Natural killer cell (primary cell): ENCODE results near the gene ANXA3. TPM values are rescaled to one million over a fixed set of nuclear protein-coding genes. Genes with fewer than 3 reads are reported as not detected.

Experiments
- ATAC-seq, 3 donors: fragments of 150-1000 bp in 2 of 3; fragments of 200-7000 bp in 1 of 3; cut with Tn5 transposase; 1 replicate in 1 of 3; 2 replicates in 2 of 3; pipeline ENCODE4 v1.10.0; 2021; ENCODE audit warnings: mild to moderate bottlenecking in 2 of 3, moderate library complexity in 2 of 3
- DNase-seq, 2 donors: peaks; one replicate each; pipeline versions ENCODE4 v3.0.0 to v3.0.0-alpha.2; 2013 to 2021; ENCODE audit warnings: mixed read lengths in 1 of 2
- H3K27ac ChIP-seq: one replicate; pipeline ENCODE4 v1.5.1; 2013; ENCODE audit warnings: mild to moderate bottlenecking, low read length
- H3K27me3 ChIP-seq: one replicate; pipeline ENCODE4 v1.6.1; 2013; ENCODE audit warnings: low read length; ENCODE audit not compliant: control insufficient read depth, insufficient read depth
- H3K36me3 ChIP-seq: one replicate; pipeline ENCODE4 v1.6.1; 2013; ENCODE audit warnings: low read length; ENCODE audit not compliant: control insufficient read depth, insufficient read depth
- H3K4me1 ChIP-seq: one replicate; pipeline ENCODE4 v1.6.1; 2013; ENCODE audit warnings: low read length; ENCODE audit not compliant: control insufficient read depth, insufficient read depth
- H3K4me3 ChIP-seq: one replicate; pipeline ENCODE4 v1.5.1; 2013; ENCODE audit warnings: low read length
- H3K9me3 ChIP-seq: one replicate; pipeline ENCODE4 v1.6.1; 2013; ENCODE audit warnings: low read length; ENCODE audit not compliant: control insufficient read depth, insufficient read depth
- H3K27ac Mint-ChIP-seq, 2 donors: one replicate each; pipeline ENCODE4 v1.8.0; 2022; ENCODE audit warnings: mild to moderate bottlenecking in 2 of 2, mixed read lengths in 2 of 2, moderate library complexity in 1 of 2
- H3K27me3 Mint-ChIP-seq, 2 donors: one replicate each; pipeline ENCODE4 v1.8.0; 2022; ENCODE audit warnings: low read depth in 2 of 2, mixed read lengths in 2 of 2
- H3K36me3 Mint-ChIP-seq: one replicate; pipeline ENCODE4 v1.8.0; 2022; ENCODE audit warnings: mixed read lengths
- H3K4me1 Mint-ChIP-seq, 2 donors: one replicate each; pipeline ENCODE4 v1.8.0; 2022; ENCODE audit warnings: mixed read lengths in 2 of 2
- H3K4me3 Mint-ChIP-seq: one replicate; pipeline ENCODE4 v1.8.0; 2022; ENCODE audit warnings: mild to moderate bottlenecking, moderate library complexity, mixed read lengths
- H3K9me3 Mint-ChIP-seq, 2 donors: one replicate each; pipeline ENCODE4 v1.8.0; 2022; ENCODE audit warnings: mixed read lengths in 2 of 2
- WGBS: methylation state at CpG from one replicate; pipeline ENCODE4 v1.1.7; 2013; ENCODE audit warnings: missing lambda C conversion rate; ENCODE audit not compliant: insufficient coverage; 5-methylcytosine and 5-hydroxymethylcytosine counted together
- intact Hi-C: fragments of 100-400 bp; cut with micrococcal nuclease; formaldehyde crosslinking; loops from one replicate; pipeline ENCODE4 v1.14.2; 2022
- total RNA-seq, 4 donors: library from RNA; stranded (reverse); fragments of 120-200 nt in 1 of 4; gene quantifications; one replicate each; pipeline versions ENCODE4 v1.2.3 to v1.2.4, GENCODE V29; 2013 to 2022
- TF ChIP-seq, protein P1 (sequence below): fragments of 200-600 bp; IDR thresholded peaks from one replicate; pipeline ENCODE4 v1.8.0; 2022; ENCODE audit warnings: antibody characterized with exemption

The ANXA3 gene
- total RNA-seq, 3 donors from 2014 or later (not counting 1 experiment from before 2014, with no cell fraction given): 1.1 to 1.2 TPM; not detected in 1

DNA sequence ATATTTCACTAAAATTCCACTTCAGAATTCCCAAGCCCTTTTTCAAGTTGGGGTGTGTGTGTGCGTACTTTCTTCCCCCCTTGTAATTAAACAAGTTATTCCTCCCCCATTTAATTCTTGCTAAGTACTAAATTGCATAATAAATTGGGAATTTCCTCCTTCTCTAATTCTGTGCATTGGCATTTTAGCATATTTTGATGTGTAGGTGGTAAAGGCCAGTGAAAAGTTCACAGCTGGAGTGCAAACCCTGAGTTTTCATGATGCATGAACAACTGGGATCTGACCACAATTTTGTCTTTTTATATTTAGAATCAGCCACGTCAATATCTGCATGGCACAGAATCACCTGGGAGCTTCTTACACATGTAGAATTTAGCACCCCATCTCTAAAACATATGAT, 18.5 kb downstream of the ANXA3 start:
- Mint-ChIP-seq H3K27ac (no peak overlapping the region), H3K9me3 (no peaks in the 10 kb centered on the region), H3K4me3 (no peak overlapping the region), H3K36me3 (no peaks in the 10 kb centered on the region), H3K27me3 (peaks cover 0 to 3% of the 10 kb centered on the region in 2 donors), H3K4me1 (no peaks in the 10 kb centered on the region)
- no peak for DNase-seq
- Histone ChIP-seq H3K27ac (no peak overlapping the region), H3K4me3 (no peak overlapping the region), H3K27me3 (no peaks in the 10 kb centered on the region), H3K36me3 (no peaks in the 10 kb centered on the region), H3K9me3 (no peaks in the 10 kb centered on the region), H3K4me1 (no peaks in the 10 kb centered on the region)
- TF ChIP-seq, protein P1, sequence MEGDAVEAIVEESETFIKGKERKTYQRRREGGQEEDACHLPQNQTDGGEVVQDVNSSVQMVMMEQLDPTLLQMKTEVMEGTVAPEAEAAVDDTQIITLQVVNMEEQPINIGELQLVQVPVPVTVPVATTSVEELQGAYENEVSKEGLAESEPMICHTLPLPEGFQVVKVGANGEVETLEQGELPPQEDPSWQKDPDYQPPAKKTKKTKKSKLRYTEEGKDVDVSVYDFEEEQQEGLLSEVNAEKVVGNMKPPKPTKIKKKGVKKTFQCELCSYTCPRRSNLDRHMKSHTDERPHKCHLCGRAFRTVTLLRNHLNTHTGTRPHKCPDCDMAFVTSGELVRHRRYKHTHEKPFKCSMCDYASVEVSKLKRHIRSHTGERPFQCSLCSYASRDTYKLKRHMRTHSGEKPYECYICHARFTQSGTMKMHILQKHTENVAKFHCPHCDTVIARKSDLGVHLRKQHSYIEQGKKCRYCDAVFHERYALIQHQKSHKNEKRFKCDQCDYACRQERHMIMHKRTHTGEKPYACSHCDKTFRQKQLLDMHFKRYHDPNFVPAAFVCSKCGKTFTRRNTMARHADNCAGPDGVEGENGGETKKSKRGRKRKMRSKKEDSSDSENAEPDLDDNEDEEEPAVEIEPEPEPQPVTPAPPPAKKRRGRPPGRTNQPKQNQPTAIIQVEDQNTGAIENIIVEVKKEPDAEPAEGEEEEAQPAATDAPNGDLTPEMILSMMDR: no peak
- intact Hi-C loops: no loop called here
- WGBS: 17% methylated on average over 1 of the region's 2 CpGs
- ATAC-seq: no peak

DNA sequence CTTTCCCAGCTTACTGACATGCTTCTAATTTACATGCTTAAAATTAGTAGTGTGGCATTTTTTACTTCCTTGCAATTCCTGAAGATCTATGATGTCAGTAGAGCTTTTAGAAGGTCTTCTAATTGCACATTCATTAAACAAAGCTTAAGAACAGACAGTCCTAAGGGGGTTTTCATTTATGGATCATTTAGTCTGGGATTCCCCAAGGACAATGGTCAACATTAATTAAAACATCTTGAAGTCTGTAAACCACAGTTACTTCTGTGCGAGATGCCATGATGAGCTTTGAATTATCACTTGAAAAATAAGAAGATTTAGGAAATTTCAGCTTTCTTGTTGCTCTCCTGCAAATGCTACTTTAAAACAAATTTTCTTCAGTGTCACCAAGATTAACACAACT, 20.2 kb downstream of the ANXA3 start:
- Histone ChIP-seq H3K27me3 (no peaks in the 10 kb centered on the region), H3K4me3 (no peak overlapping the region), H3K27ac (no peak overlapping the region), H3K36me3 (no peaks in the 10 kb centered on the region), H3K4me1 (no peaks in the 10 kb centered on the region), H3K9me3 (no peaks in the 10 kb centered on the region)
- intact Hi-C loops: no loop called here
- Mint-ChIP-seq H3K27me3 (peaks cover 0 to 3% of the 10 kb centered on the region in 2 donors), H3K27ac (no peak overlapping the region), H3K4me3 (no peak overlapping the region), H3K9me3 (no peaks in the 10 kb centered on the region), H3K4me1 (no peaks in the 10 kb centered on the region), H3K36me3 (no peaks in the 10 kb centered on the region)
- no peak for ATAC-seq
- no peak for DNase-seq
- TF ChIP-seq, protein P1: no peak
- 100% methylated on average over 1 of the region's 1 CpG for WGBS

DNA sequence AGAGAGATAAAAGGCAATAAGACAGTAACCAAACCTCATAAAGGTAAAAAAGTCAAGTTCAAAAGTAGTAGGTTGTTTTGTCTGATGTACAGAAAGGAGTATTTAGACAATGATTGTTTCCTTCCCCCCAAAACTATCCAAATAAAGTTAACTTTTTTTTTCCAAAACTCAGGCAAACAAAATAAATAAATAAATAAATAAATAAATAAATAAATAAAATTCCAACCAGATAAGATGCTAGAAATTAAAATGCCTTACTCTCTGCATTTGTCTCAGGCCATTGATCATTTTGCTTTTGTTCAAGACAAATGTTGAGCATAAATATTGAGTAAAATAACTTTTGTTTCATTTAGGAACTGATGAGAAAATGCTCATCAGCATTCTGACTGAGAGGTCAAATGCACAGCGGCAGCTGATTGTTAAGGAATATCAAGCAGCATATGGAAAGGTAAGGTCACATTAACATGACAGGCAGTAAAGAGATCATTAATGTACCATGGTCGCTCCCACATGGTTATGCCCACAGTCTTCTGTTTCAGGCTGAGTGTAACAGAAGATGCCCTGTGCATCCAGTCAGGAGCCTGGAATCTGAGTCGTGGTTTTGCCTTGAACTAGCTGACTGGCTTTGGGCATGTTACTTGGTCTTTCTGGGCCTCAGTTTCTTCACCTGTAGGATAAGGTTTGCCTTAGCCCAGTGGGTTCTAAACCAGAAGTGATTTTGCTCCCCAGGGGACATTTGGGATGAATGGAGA, 27.3 kb downstream of the ANXA3 start:
- H3K4me1 Mint-ChIP-seq: no peaks in the 10 kb centered on the region
- no peaks in the 10 kb centered on the region for H3K36me3 Mint-ChIP-seq
- DNase-seq: no peak
- Histone ChIP-seq H3K9me3 (no peaks in the 10 kb centered on the region), H3K4me3 (no peak overlapping the region), H3K27me3 (no peaks in the 10 kb centered on the region), H3K36me3 (no peaks in the 10 kb centered on the region), H3K27ac (no peak overlapping the region), H3K4me1 (no peaks in the 10 kb centered on the region)
- H3K9me3 Mint-ChIP-seq: no peaks in the 10 kb centered on the region
- no peak overlapping the region for H3K27ac Mint-ChIP-seq
- ATAC-seq: no peak
- TF ChIP-seq, protein P1: no peak
- intact Hi-C loops: no loop called here
- no peak overlapping the region for H3K4me3 Mint-ChIP-seq
- 86% methylated on average over 3 of the region's 3 CpGs for WGBS
- H3K27me3 Mint-ChIP-seq: peaks cover 0 to 3% of the 10 kb centered on the region in 2 donors

DNA sequence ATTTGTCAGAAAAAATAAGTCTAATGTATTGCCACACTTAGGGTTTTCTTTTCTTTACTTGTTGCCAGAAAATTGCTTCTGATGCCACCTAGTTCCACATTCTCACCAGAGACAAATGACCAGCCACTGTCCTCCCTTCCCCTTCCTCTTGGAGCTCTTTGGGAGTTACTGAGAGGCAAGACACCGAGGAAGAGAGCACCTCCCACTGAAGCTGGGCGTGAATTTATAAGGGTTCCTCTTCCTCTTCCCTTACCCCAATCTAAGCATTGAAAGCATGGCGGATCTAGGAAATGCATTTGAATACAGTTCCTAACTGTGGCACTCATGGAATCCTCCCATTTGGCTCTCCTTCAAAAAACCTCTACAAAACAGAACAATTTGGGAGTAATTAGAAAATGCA, 30.0 kb downstream of the ANXA3 start:
- Mint-ChIP-seq H3K27me3 (no peaks in the 10 kb centered on the region), H3K4me3 (no peak overlapping the region), H3K36me3 (no peaks in the 10 kb centered on the region), H3K4me1 (no peaks in the 10 kb centered on the region), H3K27ac (no peak overlapping the region), H3K9me3 (no peaks in the 10 kb centered on the region)
- Histone ChIP-seq H3K4me3 (no peak overlapping the region), H3K27ac (no peak overlapping the region), H3K9me3 (no peaks in the 10 kb centered on the region), H3K27me3 (no peaks in the 10 kb centered on the region), H3K36me3 (no peaks in the 10 kb centered on the region), H3K4me1 (no peaks in the 10 kb centered on the region)
- ATAC-seq (no peak), DNase-seq (no peak)
- 90% methylated on average over 3 of the region's 3 CpGs for WGBS
- intact Hi-C loops: no loop called here
- TF ChIP-seq, protein P1: no peak
